IPS DF 6.9 (cell line): ENCODE results near the gene GARS1.
"Not testable (repeated sequence)": the region's sequence is repeated elsewhere in the genome, so short reads cannot be mapped to it uniquely, and the experiment has no call there.

Experiments used
- DNase-seq: peaks from one replicate; pipeline ENCODE4 v3.0.0-alpha.2; 2013; ENCODE audit warnings: low read depth, low spot score
- H3K27ac ChIP-seq: one replicate; pipeline ENCODE4 v1.5.1; 2013; ENCODE audit warnings: low read length, control low read depth
- H3K27me3 ChIP-seq: 2 replicates; pipeline ENCODE4 v1.6.1; 2013; ENCODE audit warnings: mild to moderate bottlenecking, low read length; ENCODE audit not compliant: control insufficient read depth, insufficient read depth
- H3K36me3 ChIP-seq: 2 replicates; pipeline ENCODE4 v1.6.1; 2013; ENCODE audit warnings: low read length; ENCODE audit not compliant: control insufficient read depth, insufficient read depth
- H3K4me1 ChIP-seq: 2 replicates; pipeline ENCODE4 v1.6.1; 2013; ENCODE audit warnings: low read length; ENCODE audit not compliant: control insufficient read depth, insufficient read depth
- H3K4me3 ChIP-seq: 2 replicates; pipeline ENCODE4 v1.5.1; 2013; ENCODE audit warnings: mild to moderate bottlenecking, low read length
- H3K9me3 ChIP-seq: 2 replicates; pipeline ENCODE4 v1.6.1; 2013; ENCODE audit warnings: low read length, inconsistent platforms; ENCODE audit not compliant: control insufficient read depth, insufficient read depth
- WGBS: extraction: QIAGEN DNeasy Blood & Tissue Kit; methylation state at CpG from one replicate; pipeline ENCODE4 v1.1.7; 2013; ENCODE audit warnings: mixed read lengths, missing lambda C conversion rate; ENCODE audit not compliant: insufficient read length, insufficient coverage; 5-methylcytosine and 5-hydroxymethylcytosine counted together

The GARS1 gene

GRCh38 chr7:30618080-30618676, 23.5 kb downstream of the GARS1 start:
- Histone ChIP-seq H3K27me3 (no peaks in the 10 kb centered on the region), H3K4me1 (no peaks in the 10 kb centered on the region), H3K36me3 (peaks cover 30% of the 10 kb centered on the region), H3K4me3 (no peak overlapping the region), H3K9me3 (no peaks in the 10 kb centered on the region), H3K27ac (no peak overlapping the region)
- no peak for DNase-seq
- WGBS: no CpG with 5 or more reads among the region's 4 CpGs

DNA sequence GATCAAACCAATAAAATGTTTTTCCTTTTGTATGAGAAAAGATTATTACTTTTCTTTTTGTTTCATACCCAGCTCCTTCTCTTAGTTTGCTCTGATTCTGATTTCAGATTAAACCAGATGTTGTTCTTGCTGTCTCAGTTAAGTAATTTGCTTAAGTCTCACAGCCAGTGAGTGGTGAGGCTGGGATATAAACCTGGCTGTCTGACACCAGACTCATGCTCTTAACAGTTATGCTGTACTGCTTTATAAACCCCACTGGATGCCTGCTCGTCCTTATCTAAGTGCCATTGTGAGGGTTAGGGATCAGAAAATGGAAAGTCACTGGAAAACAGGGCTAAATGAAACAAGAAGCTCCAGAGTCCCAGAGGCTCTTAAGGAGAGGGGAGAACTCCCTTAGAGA, 24.3 kb downstream of the GARS1 start:
- no peaks in the 10 kb centered on the region for H3K27me3 ChIP-seq
- H3K36me3 ChIP-seq: peaks cover 25% of the 10 kb centered on the region
- no CpG with 5 or more reads among the region's 1 CpG for WGBS

GRCh38 chr7:30625283-30625682, 30.6 kb downstream of the GARS1 start:
- no peak overlapping the region for H3K27ac ChIP-seq
- peaks cover 22% of the 10 kb centered on the region; the same call in 1 of the 2 replicates for H3K36me3 ChIP-seq
- no peak overlapping the region for H3K4me3 ChIP-seq
- WGBS: no CpG with 5 or more reads among the region's 1 CpG
- H3K27me3 ChIP-seq: no peaks in the 10 kb centered on the region
- H3K9me3 ChIP-seq: no peaks in the 10 kb centered on the region
- DNase-seq: no peak
- H3K4me1 ChIP-seq: no peaks in the 10 kb centered on the region

More for the DNA sequence above, 24.3 kb downstream of the GARS1 start:
- DNase-seq: no peak
- Histone ChIP-seq H3K27ac (no peak overlapping the region), H3K9me3 (no peaks in the 10 kb centered on the region), H3K4me1 (no peaks in the 10 kb centered on the region), H3K4me3 (no peak overlapping the region)

DNA sequence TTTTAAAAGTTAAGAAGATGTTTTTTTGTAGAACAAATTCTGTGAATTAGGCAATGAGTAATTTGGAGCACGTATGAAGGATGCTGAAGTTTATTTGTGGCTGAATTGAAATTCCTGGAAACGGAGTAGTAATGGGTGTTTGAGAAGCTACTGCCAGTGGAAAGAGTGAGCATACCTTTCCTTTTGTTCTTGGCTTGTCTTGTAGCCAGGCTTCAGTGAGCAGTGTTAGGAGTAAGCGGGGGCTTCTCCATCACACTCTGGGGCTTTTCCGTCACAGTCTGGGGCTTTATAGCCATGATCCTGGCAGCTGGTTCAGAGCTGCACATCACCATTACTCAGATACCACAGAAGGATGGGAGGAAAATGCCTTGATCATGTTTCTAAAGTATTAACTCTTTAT, 32.3 kb downstream of the GARS1 start:
- 100% methylated on average over 1 of the region's 4 CpGs for WGBS
- no peak for DNase-seq
- Histone ChIP-seq H3K27ac (no peak overlapping the region), H3K36me3 (peaks cover 16% of the 10 kb centered on the region; the same call in 1 of the 2 replicates), H3K9me3 (no peaks in the 10 kb centered on the region), H3K4me1 (no peaks in the 10 kb centered on the region), H3K4me3 (no peak overlapping the region), H3K27me3 (no peaks in the 10 kb centered on the region)

DNA sequence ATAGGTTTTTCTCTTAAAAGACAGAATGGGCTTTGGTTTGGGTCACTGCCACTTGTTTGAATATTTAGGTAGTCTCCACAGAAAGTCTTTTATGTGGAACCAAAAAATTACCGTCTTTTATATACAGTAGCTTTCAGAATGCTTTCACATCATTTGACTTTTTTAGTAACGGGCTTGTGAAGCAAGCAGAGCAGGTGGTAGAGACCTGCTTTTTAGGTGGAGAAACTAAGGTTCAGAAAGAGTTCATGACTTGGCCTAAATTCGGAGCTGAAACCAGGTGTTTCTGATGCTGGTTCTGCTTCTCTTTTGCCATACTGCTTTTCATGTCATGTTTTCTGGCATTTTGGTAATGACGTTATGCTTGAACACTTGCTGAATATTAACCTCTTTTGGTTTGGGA, 36.3 kb downstream of the GARS1 start:
- WGBS: no CpG with 5 or more reads among the region's 4 CpGs
- no peak for DNase-seq

GRCh38 chr7:30633223-30633622, 38.5 kb downstream of the GARS1 start:
- no peaks in the 10 kb centered on the region for H3K4me1 ChIP-seq
- no peak overlapping the region for H3K27ac ChIP-seq
- WGBS: no CpG with 5 or more reads among the region's 3 CpGs
- H3K9me3 ChIP-seq: no peaks in the 10 kb centered on the region; the same call in 1 of the 2 replicates
- no peaks in the 10 kb centered on the region for H3K27me3 ChIP-seq
- H3K36me3 ChIP-seq: peaks cover 19% of the 10 kb centered on the region
- H3K4me3 ChIP-seq: no peak overlapping the region
- no peak for DNase-seq

More for the DNA sequence above, 36.3 kb downstream of the GARS1 start:
- H3K27me3 ChIP-seq: no peaks in the 10 kb centered on the region
- no peaks in the 10 kb centered on the region for H3K4me1 ChIP-seq
- no peaks in the 10 kb centered on the region; the same call in 1 of the 2 replicates for H3K9me3 ChIP-seq
- no peak overlapping the region for H3K27ac ChIP-seq
- peaks cover 27% of the 10 kb centered on the region for H3K36me3 ChIP-seq
- no peak overlapping the region for H3K4me3 ChIP-seq

DNA sequence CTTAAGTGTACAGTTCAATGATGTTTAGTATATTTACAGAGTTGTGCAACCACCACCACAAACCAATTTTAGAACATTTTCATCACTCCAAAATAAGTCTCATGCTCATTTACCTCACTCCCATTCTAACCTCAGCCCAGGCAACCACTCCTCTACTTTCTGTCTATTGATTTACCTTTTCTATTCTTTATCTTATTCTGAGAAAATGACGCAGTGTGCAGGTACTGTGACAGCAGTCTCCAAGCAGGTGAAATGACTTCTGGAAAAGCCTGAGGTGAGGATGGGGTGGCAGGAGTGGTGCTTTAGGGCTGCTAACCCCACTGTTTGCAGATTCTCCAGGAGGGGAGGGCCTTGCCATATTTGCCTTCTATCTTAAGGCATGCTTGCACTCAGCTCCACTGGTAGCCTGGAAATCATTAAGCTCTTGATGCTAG, 39.5 kb downstream of the GARS1 start:
- Histone ChIP-seq H3K36me3 (peaks cover 16% of the 10 kb centered on the region), H3K4me1 (no peaks in the 10 kb centered on the region), H3K27me3 (no peaks in the 10 kb centered on the region), H3K4me3 (no peak overlapping the region), H3K9me3 (no peaks in the 10 kb centered on the region; the same call in 1 of the 2 replicates), H3K27ac (no peak overlapping the region)
- no peak for DNase-seq
- no CpG with 5 or more reads among the region's 1 CpG for WGBS

DNA sequence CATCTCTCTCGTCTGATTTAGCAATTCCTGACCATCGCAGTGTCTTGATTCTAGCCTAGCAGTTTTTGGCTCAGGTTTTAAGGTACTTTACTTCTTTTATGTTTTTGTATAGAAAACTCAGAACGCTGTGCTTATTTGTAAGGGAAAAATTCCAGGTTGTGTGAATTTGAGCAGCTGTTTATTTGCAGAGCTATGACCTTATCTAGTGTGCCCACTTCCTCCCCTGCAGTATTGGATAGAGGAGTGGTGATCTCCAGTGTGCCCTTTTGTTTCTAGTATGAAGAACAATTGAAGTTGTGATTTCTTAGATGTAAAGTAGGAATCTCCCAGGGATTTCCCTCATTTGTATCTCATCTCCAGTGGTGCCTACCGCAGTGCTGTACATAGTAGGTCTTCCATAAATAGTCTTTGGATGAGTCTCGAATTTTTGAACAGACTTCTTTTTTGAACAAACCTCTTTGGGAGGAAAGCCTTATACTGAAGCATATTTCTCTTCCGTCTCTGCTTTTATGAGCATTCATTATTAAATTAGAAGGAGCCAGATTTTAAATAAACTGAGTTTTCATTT, 40.0 kb downstream of the GARS1 start:
- H3K4me1 ChIP-seq: no peaks in the 10 kb centered on the region
- no peak for DNase-seq
- H3K9me3 ChIP-seq: no peaks in the 10 kb centered on the region; the same call in 1 of the 2 replicates
- no peak overlapping the region for H3K4me3 ChIP-seq
- H3K27me3 ChIP-seq: no peaks in the 10 kb centered on the region
- no CpG with 5 or more reads among the region's 6 CpGs for WGBS
- peaks cover 14% of the 10 kb centered on the region for H3K36me3 ChIP-seq
- H3K27ac ChIP-seq: no peak overlapping the region

DNA sequence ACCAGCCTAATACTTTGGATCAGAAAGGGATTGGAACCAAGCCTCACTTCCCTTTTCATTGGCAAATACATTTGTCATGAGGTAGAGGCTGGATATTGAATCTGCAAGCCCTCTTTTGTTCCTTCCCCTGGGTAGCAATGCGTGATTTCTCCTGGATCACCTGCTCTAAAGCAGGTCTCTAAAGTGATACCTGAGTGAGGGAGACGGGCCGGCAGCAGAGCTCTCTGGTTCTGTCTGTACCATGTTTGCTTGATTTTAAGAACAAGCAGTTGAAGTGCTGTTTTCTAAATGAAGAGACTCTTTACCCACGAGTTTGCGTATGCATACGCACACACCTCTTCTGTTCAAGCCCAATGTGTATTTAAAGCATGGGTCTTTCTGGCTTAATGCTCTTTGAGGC, 41.1 kb downstream of the GARS1 start:
- Histone ChIP-seq H3K27me3 (no peaks in the 10 kb centered on the region), H3K27ac (no peak overlapping the region), H3K4me3 (no peak overlapping the region), H3K4me1 (no peaks in the 10 kb centered on the region), H3K9me3 (no peaks in the 10 kb centered on the region; the same call in 1 of the 2 replicates), H3K36me3 (peaks cover 14% of the 10 kb centered on the region)
- WGBS: no CpG with 5 or more reads among the region's 6 CpGs
- DNase-seq: no peak

GRCh38 chr7:30642322-30642721, 47.6 kb downstream of the GARS1 start:
- H3K4me1 ChIP-seq, H3K27me3 ChIP-seq, H3K36me3 ChIP-seq, H3K4me3 ChIP-seq, H3K27ac ChIP-seq, H3K9me3 ChIP-seq, DNase-seq: not testable (repeated sequence)
- no CpG with 5 or more reads among the region's 29 CpGs for WGBS

DNA sequence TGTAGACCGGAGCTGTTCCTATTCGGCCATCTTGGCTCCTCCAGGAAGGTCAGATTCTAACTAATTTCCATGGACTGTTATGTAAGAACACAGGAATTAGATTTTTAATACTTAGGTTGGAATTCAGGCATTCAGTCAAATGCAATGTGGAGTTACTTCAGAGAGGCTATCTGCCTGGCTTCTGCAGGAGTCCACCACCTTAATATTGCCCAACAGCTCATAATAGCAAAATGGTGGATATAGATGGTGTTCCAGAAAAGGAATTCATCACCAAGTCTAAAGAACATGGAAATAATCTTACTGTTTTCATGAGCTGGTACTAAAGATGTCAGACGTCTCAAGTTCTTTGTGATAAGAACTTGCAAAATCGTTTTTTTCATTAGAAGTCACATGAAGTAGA, 48.1 kb downstream of the GARS1 start:
- Histone ChIP-seq H3K36me3 (no peaks in the 10 kb centered on the region), H3K4me1 (no peaks in the 10 kb centered on the region), H3K9me3 (no peaks in the 10 kb centered on the region), H3K27ac (no peak overlapping the region), H3K27me3 (no peaks in the 10 kb centered on the region), H3K4me3 (peak overlapping the region; percentile 24; the same call in 1 of the 2 replicates)
- no peak for DNase-seq
- WGBS: no CpG with 5 or more reads among the region's 4 CpGs
